Measurements from ENCODE around the gene CAGE1. TPM values are rescaled to one million over a fixed set of nuclear protein-coding genes. Genes with fewer than 3 reads are reported as not detected.

CAGE1 gene
- total RNA-seq, 6 experiments from 2014 or later, result 0.22 TPM; not detected in 5

GRCh38 chr6:7391151-7391550, 1.6 kb upstream of the CAGE1 start:
- Mint-ChIP-seq H3K4me3 (peak overlapping the region; percentile 93), H3K27ac (peak overlapping the region; percentile 94), H3K27me3 (ENCODE audit: insufficient read depth) (no peaks in the 10 kb centered on the region; the same call in 1 of the 2 replicates), H3K4me1 (ENCODE audit: low read depth) (peaks cover 45% of the 10 kb centered on the region), H3K9me3 (no peaks in the 10 kb centered on the region), H3K36me3 (ENCODE audit: low read depth) (peaks cover 19% of the 10 kb centered on the region)
- DNase-seq, result no peak
- no peak for TF ChIP-seq CTCF (IDR thresholded peaks at IDR 0.05)

GRCh38 chr6:7390226-7390878, 810 bp upstream of the CAGE1 start:
- no peaks in the 10 kb centered on the region for H3K9me3 Mint-ChIP-seq

GRCh38 chr6:7389162-7389450, 436 bp downstream of the CAGE1 start:
- H3K27me3 Mint-ChIP-seq (ENCODE audit: insufficient read depth), result no peaks in the 10 kb centered on the region; the same call in 1 of the 2 replicates
- H3K27ac Mint-ChIP-seq, result peak overlapping the region; percentile 94
- DNase-seq, result peak; percentile 51
- peaks cover 45% of the 10 kb centered on the region for H3K4me1 Mint-ChIP-seq (ENCODE audit: low read depth)
- no peaks in the 10 kb centered on the region for H3K9me3 Mint-ChIP-seq
- no peak for TF ChIP-seq CTCF (IDR thresholded peaks at IDR 0.05)
- peaks cover 5% of the 10 kb centered on the region; the same call in 1 of the 2 replicates for H3K36me3 Mint-ChIP-seq (ENCODE audit: low read depth)
- peak overlapping the region; percentile 93 for H3K4me3 Mint-ChIP-seq

More at GRCh38 chr6:7390226-7390878, 810 bp upstream of the CAGE1 start:
- H3K27me3 Mint-ChIP-seq (ENCODE audit: insufficient read depth), result no peaks in the 10 kb centered on the region; the same call in 1 of the 2 replicates
- DNase-seq, result peak; percentile 3
- H3K36me3 Mint-ChIP-seq (ENCODE audit: low read depth), result peaks cover 13% of the 10 kb centered on the region; the same call in 1 of the 2 replicates
- peak overlapping the region; percentile 94 for H3K27ac Mint-ChIP-seq
- peaks cover 45% of the 10 kb centered on the region for H3K4me1 Mint-ChIP-seq (ENCODE audit: low read depth)
- TF ChIP-seq CTCF (IDR thresholded peaks at IDR 0.05), result peak; percentile 21; the same call in 1 of the 2 replicates
- peak overlapping the region; percentile 93 for H3K4me3 Mint-ChIP-seq

- Mint-ChIP-seq H3K36me3 (ENCODE audit: low read depth) (no peaks in the 10 kb centered on the region), H3K4me1 (ENCODE audit: low read depth) (no peaks in the 10 kb centered on the region), H3K4me3 (no peak overlapping the region), H3K27me3 (ENCODE audit: insufficient read depth) (peaks cover 3% of the 10 kb centered on the region; the same call in 1 of the 2 replicates), H3K27ac (no peak overlapping the region), H3K9me3 (no peaks in the 10 kb centered on the region)
- DNase-seq, result no peak
- TF ChIP-seq CTCF (IDR thresholded peaks at IDR 0.05), result no peak
Observed at GRCh38 chr6:7381092-7381491, 8.4 kb downstream of the CAGE1 start.

GRCh38 chr6:7378740-7379139, 10.8 kb downstream of the CAGE1 start:
- TF ChIP-seq CTCF (IDR thresholded peaks at IDR 0.05), result no peak
- no peaks in the 10 kb centered on the region for H3K9me3 Mint-ChIP-seq
- H3K36me3 Mint-ChIP-seq (ENCODE audit: low read depth), result no peaks in the 10 kb centered on the region
- no peak overlapping the region for H3K27ac Mint-ChIP-seq
- DNase-seq, result no peak
- H3K4me3 Mint-ChIP-seq, result no peak overlapping the region
- H3K27me3 Mint-ChIP-seq (ENCODE audit: insufficient read depth), result peaks cover 3% of the 10 kb centered on the region
- H3K4me1 Mint-ChIP-seq (ENCODE audit: low read depth), result no peaks in the 10 kb centered on the region

All from HFFc6 (cell line).